KMS-11 (cell line): Measurements from ENCODE around the gene GRID1.

Source experiments
- H2AFZ ChIP-seq: fragments of 200-600 bp; sonication (generic); 2 replicates; pipeline ENCODE4 v1.6.1; 2016; ENCODE audit warnings: antibody characterized with exemption, mixed run types, low read depth
- H3K27ac ChIP-seq: fragments of 200-600 bp; sonication (generic); 2 replicates; pipeline ENCODE4 v1.6.1; 2016; ENCODE audit warnings: mild to moderate bottlenecking, mixed run types
- H3K27me3 ChIP-seq: fragments of 200-600 bp; sonication (generic); 2 replicates; pipeline ENCODE4 v1.6.1; 2017; ENCODE audit warnings: mild to moderate bottlenecking, low read depth, mixed run types, moderate library complexity; ENCODE audit not compliant: insufficient read depth
- H3K36me3 ChIP-seq: fragments of 200-600 bp; sonication (generic); 2 replicates; pipeline ENCODE4 v1.6.1; 2017; ENCODE audit warnings: mild to moderate bottlenecking, mixed run types; ENCODE audit not compliant: insufficient read depth
- H3K4me1 ChIP-seq: fragments of 200-600 bp; sonication (generic); 2 replicates; pipeline ENCODE4 v1.6.1; 2016; ENCODE audit warnings: mild to moderate bottlenecking, low read depth, mixed run types; ENCODE audit not compliant: poor library complexity, severe bottlenecking
- H3K4me2 ChIP-seq: fragments of 200-600 bp; sonication (generic); 2 replicates; pipeline ENCODE4 v1.7.0; 2016; ENCODE audit warnings: mild to moderate bottlenecking, mixed run types
- H3K4me3 ChIP-seq: fragments of 200-600 bp; sonication (generic); IDR thresholded peaks from 2 replicates; pipeline ENCODE4 v1.6.1; 2017; ENCODE audit warnings: low read depth, low read length, mixed read lengths; ENCODE audit not compliant: insufficient read depth
- H3K79me2 ChIP-seq: fragments of 200-600 bp; sonication (generic); 2 replicates; pipeline ENCODE4 v1.6.1; 2016; ENCODE audit warnings: low read depth, mixed run types; ENCODE audit not compliant: insufficient read depth
- H3K9ac ChIP-seq: fragments of 200-600 bp; sonication (generic); 2 replicates; pipeline ENCODE4 v1.6.1; 2016; ENCODE audit warnings: mild to moderate bottlenecking, mixed run types
- H4K20me1 ChIP-seq: fragments of 200-600 bp; sonication (generic); 2 replicates; pipeline ENCODE4 v1.6.1; 2016; ENCODE audit warnings: mild to moderate bottlenecking, mixed run types; ENCODE audit not compliant: insufficient read depth
- TF ChIP-seq, protein P1 (sequence below): fragments of 200-600 bp; sonication (generic); conservative IDR thresholded peaks from 2 replicates; pipeline ENCODE4 v1.6.1; 2017; ENCODE audit warnings: low read depth, mild to moderate bottlenecking, antibody characterized with exemption, low read length, moderate library complexity, mixed read lengths

The GRID1 gene

DNA sequence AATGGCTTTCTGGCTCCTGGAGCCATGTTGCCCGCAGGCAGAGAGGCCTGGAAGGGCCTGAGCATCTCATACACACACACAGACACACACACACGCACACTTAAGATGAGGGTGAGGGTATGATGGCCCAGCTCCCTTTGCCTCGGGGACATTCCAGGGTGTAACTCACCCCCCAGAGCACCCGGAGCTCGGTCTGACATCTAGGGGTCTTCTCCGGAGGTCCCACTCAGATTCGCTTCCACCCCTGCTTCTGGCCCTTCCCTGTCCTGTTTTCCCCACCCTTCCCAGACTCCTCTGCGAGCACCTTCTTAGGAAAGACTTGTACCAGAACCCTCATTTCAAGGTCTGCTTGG is 304.4 kb downstream of the GRID1 start:
- Histone ChIP-seq H3K4me2 (no peak overlapping the region), H3K36me3 (no peaks in the 10 kb centered on the region), H3K27me3 (no peaks in the 10 kb centered on the region), H3K4me1 (no peaks in the 10 kb centered on the region), H2AFZ (no peak overlapping the region), H3K9ac (no peak overlapping the region), H3K4me3 (no peak overlapping the region), H3K79me2 (no peaks in the 10 kb centered on the region), H4K20me1 (no peaks in the 10 kb centered on the region), H3K27ac (no peak overlapping the region)
- TF ChIP-seq, protein P1, sequence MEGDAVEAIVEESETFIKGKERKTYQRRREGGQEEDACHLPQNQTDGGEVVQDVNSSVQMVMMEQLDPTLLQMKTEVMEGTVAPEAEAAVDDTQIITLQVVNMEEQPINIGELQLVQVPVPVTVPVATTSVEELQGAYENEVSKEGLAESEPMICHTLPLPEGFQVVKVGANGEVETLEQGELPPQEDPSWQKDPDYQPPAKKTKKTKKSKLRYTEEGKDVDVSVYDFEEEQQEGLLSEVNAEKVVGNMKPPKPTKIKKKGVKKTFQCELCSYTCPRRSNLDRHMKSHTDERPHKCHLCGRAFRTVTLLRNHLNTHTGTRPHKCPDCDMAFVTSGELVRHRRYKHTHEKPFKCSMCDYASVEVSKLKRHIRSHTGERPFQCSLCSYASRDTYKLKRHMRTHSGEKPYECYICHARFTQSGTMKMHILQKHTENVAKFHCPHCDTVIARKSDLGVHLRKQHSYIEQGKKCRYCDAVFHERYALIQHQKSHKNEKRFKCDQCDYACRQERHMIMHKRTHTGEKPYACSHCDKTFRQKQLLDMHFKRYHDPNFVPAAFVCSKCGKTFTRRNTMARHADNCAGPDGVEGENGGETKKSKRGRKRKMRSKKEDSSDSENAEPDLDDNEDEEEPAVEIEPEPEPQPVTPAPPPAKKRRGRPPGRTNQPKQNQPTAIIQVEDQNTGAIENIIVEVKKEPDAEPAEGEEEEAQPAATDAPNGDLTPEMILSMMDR, result no peak

DNA sequence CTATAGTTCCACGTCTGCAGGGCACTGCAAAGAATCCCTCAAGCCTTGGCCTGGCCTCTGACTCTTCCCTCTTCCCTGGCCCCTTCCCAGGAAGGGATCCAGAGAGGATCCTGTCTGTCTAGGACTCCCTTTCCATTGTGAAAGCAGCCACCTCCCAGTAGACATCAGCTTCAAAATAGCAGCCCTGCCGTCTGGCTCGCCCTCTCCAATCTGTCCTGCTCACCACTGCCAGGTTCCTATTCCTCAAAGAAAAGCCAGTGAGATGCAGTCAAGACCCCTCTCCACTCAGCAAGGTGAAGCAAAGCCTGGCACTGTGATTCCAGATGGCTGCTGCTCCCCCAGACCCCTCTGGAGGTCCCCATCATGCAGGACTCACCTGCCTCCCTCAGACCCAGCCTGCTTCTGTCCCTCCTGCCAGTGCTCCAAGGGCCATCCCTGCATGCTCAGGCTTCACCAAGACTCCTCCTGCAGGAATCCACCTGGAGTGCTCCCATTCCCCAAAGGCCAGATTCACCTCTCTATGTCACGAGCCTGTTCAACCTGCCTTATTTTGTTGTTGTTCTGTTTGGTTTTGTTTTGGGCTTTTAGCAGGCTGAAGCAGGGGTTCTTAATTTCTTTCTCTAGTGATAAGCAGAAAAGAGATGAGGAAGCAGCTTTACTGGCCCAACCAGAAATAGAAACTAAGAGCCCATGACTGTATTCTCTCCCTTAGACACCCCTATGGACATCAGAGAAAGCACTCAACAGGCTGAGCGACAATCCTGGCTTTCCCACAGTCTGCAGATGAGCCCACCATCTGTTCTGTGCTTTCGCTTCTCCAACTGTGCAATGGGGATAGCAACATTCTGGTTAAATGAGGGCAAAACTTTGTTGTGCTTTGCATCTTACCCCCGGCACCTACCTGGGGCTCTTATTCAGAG is 305.1 kb downstream of the GRID1 start:
- TF ChIP-seq, protein P1, result no peak
- Histone ChIP-seq H3K4me1 (no peaks in the 10 kb centered on the region), H3K4me2 (no peak overlapping the region), H3K79me2 (no peaks in the 10 kb centered on the region), H3K9ac (no peak overlapping the region), H3K36me3 (no peaks in the 10 kb centered on the region), H3K27me3 (no peaks in the 10 kb centered on the region), H2AFZ (no peak overlapping the region), H3K27ac (no peak overlapping the region), H3K4me3 (no peak overlapping the region), H4K20me1 (no peaks in the 10 kb centered on the region)

DNA sequence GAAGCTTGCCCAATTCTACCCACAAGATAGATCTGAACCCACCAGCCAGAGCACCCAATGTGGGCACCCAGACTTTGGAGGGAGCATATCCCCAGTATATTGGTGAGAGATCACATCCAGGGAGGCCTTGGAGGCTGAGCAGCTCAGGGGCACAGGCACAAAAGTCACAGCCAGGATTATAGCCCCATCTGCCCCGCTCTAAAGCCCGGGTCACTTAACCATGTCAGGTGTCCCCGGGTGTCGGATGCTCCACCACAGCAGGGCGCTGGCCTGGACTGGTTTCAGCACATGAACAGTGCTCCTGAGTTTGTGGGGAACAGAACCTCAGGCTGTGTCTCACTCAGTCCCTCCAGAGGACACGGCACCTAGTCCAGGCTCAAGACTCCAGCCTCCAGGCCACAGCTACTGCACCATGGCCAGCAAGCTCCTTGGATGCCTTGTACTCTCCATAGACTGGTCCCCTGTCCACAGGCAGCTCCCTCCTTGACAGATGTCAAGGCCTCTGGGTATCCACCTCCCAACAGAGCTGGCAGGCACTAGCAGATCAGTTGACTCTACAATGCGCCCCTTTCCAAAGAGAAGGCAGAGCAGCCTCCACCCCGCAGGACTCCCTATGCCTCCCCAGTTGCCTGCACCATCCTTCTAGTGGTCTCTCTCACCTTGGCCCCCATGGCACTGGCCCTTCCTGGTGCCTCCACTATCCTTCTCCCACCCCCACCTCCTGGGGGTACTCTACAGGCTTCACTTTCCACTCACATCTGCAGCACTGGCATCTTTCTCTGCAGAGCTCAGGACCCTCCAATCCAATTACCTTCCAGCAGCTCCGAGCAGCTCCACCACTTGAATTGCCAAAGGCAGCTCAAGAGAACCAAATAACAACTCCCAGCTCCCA is 306.0 kb downstream of the GRID1 start:
- H3K4me3 ChIP-seq, result no peak overlapping the region
- TF ChIP-seq, protein P1, result no peak
- no peak overlapping the region for H3K27ac ChIP-seq
- no peaks in the 10 kb centered on the region for H3K36me3 ChIP-seq
- H2AFZ ChIP-seq, result no peak overlapping the region
- H4K20me1 ChIP-seq, result no peaks in the 10 kb centered on the region
- no peak overlapping the region for H3K4me2 ChIP-seq
- H3K9ac ChIP-seq, result no peak overlapping the region
- no peaks in the 10 kb centered on the region for H3K27me3 ChIP-seq
- H3K79me2 ChIP-seq, result no peaks in the 10 kb centered on the region
- H3K4me1 ChIP-seq, result no peaks in the 10 kb centered on the region

DNA sequence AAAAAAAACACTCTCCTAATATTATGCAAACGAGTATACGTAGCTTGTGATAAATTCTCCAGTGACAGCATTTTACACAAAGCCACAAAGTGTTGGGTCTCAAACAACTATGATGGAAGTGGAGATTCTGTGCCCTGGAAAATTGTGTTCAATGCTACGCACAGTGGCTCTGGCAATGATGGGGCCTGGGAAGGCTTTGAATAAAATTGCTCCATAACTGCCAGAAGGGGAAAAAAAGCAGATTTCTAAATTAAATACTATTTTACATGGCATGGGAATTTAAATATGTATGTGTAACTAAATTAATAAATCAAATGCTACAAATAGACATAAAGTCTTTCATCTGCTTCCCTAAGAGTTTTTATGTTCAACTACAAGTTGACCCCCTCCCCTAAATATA is 306.7 kb downstream of the GRID1 start:
- TF ChIP-seq, protein P1, result no peak

More for the DNA sequence above, 306.7 kb downstream of the GRID1 start:
- Histone ChIP-seq H3K27ac (no peak overlapping the region), H3K27me3 (no peaks in the 10 kb centered on the region), H3K9ac (no peak overlapping the region), H2AFZ (no peak overlapping the region), H4K20me1 (no peaks in the 10 kb centered on the region), H3K4me2 (no peak overlapping the region), H3K4me3 (no peak overlapping the region), H3K36me3 (no peaks in the 10 kb centered on the region), H3K4me1 (no peaks in the 10 kb centered on the region), H3K79me2 (no peaks in the 10 kb centered on the region)
